B cell (primary cell): Measurements from ENCODE around the gene NAP1L1.

Experiments
- CTCF ChIP-seq: fragments of 200-600 bp; IDR thresholded peaks from one replicate; pipeline ENCODE4 v1.8.0; 2022; ENCODE audit warnings: antibody characterized with exemption, mild to moderate bottlenecking
- EZH2 ChIP-seq: IDR thresholded peaks from 2 replicates; pipeline ENCODE4 v1.6.1; 2012; ENCODE audit warnings: borderline replicate concordance, low read depth, mild to moderate bottlenecking, moderate library complexity, low read length; ENCODE audit not compliant: insufficient read depth, poor library complexity, severe bottlenecking

- TF ChIP-seq CTCF (no peak), EZH2 (no peak)
Observed at GRCh38 chr12:76065917-76066316, 18.6 kb downstream of the NAP1L1 start.
